HG03196 (cell line): ENCODE results near the gene CNN3.

ENCODE experiments used
- ATAC-seq: cut with Tn5 transposase; IDR thresholded peaks from one replicate; pipeline ENCODE4 v1.9.1; 2021; ENCODE audit not compliant: unreplicated experiment

Gene CNN3

DNA sequence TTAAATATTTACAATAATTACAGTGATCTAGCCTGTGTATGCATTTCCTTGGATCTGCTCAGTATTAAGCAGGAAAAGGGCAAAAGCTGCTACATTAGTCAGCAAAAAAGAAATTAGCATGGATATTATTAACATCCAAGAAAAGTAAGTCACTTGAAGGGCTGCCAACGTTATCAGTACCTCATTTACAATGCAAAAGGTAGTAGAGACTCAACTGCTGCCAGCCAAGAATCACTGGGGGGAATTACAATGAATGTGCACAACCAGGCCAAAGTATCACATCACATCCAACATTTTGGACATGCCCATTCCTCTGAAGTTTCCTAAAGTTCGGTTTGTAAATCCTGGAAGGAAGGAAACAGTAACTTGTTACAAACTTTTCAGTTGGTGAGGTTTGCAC is 1.9 kb downstream of the CNN3 start:
- ATAC-seq: no peak

DNA sequence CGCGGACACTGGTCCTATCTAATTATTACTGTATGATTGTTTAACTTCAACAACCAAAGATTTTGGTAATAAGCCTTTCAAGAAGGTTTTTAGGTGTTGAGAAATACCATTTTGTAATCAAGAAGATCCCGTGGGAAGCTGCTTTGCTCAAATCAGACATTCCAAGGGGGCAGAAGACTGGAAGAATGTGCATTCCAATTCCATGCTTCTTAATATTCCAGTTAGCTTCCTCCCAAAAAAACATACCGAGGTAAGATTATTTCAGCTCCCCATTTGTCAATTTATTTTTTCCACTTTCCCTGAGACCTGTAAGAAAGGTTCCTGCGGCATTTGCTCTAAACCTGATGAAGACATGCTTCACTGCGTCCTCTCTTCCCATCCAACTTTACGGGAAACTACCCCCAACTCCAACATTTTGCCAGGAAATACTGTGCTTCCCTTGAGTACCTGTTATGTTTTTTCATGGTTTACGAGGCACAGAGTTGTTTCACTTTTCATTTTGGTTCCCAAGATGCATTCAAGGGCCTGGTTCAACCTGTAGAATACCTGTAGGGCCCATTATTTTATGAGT is 4.1 kb downstream of the CNN3 start:
- ATAC-seq: no peak

DNA sequence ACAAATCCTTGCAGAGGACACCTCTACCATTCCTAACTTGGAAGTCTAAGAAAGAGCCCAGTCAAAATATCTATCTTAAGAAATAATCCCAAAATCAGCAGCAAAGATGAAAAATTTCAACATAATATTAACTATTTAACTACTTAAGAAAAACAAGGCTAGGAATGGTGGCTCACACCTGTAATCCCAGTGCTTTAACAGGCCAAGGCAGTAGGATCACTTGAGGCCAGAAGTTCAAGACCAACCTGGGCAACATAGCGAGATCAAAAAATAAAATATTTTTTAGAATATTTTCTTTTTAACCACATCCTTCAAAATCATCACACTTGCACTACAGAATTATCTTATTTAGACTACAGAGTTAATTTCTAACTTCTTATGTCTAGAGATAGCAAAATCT is 4.9 kb downstream of the CNN3 start:
- no peak for ATAC-seq

DNA sequence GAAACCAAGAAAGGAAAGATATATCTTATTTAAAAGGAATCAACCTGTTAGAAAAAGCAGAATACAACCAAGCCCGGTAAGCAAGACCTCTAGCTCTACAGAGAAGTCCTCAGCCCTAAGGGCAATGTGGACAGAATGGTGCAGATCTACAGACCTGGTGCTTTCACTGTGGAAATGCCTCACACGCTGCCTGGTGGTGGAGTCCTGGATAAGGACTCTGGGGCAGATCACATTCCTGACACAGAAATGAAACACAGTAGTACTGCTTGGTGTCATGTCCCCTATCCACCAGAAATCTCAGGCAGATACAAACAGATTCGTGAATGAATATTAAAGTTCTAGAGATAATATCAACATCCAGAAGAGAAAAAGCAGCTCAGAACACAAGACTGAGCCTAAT is 6.8 kb downstream of the CNN3 start:
- no peak for ATAC-seq

DNA sequence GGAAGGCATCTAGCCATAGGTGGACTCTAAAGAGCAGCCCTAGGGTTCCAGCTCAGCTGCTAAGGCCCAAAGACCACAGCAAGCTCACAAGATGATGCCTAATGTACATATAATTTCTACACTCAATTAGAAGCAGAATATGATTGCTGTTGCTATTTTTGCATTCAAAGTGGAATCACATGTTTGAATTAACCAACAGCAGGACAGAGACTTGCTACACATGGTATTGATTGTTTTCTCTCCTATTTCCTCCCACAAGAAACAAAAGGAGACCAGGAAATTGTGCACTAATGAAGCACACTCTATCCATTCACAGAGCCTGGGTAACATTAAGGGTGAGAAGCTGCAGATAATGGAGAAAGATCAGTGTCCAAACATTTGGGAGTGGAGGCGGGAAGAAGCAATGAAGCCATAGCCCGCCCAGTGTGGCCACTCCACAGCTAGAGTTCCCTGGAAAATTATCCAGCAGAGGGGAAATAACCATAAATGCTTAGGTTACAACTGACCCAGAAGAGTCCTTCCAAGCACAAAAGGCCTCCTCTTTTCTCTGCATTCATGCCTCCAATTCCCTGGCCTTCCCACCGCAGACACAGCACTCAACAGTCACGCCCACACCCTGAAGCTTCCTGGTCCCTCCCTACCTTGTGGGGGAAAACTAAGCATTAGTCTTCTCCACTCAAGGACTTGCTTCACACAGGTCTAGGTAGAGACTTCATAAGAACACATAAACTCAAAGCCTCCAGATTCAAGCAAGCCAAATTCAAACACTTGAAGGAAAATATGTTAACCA is 7.5 kb downstream of the CNN3 start:
- no peak for ATAC-seq

DNA sequence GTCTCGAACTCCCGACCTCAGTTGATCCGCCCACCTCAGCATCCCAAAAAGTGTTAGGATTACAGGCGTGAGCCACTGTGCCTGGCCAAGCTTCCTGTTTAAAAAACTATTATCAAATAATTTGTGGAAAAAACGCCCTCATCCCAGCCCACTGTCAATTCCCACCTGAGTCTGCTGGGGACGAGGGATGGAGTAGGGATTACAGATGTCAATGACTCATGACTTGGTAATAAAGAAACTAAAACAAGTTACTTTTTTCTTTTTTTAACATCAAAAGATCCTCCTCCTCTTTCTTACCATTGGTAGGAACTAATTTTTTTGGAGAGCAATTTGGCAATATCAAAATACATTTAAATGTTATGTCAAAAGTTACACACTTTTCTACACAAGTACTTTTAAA is 9.7 kb downstream of the CNN3 start:
- no peak for ATAC-seq

DNA sequence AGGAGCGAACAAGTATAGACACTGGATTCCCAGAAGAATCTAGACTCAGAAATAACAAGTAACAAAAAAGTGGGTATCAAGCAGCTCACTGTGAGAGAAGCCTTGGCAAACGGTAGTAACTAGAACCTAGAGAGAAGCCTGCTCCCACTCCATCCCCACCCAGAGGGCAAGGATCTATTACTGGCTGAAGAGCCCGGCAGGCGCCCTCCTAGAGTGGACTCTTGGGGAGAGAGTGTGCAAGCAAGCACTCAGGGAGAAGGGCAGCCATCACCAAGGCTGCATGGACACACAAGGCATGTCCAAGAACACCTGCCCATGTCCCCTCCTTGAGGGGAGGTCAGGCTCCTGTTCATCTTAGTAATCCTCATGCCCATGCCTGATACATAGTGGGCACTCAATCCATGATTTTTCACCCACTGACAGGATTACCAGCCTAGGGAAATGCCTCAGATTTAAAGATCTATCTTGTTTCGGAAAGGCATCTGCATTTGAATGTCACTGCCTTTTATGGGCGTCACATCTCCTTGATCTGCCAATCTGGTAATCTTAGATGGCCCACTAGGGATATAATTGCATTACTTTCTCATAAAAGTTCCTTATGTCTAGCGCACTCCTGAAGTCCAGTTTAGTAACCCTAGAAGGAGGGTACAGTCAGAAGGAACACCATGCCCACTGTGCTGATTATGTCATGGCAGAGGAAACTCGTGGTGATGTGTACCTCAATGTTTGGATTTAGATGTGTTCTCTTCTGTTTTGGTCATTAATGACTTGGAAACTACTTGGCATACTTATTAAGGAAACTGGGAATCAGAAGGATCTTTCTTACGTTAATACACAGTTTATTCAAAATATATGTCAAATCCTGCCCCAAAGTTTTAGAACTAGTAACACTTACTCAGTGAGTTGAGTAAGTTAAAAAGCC is 14.4 kb downstream of the CNN3 start:
- no peak for ATAC-seq

DNA sequence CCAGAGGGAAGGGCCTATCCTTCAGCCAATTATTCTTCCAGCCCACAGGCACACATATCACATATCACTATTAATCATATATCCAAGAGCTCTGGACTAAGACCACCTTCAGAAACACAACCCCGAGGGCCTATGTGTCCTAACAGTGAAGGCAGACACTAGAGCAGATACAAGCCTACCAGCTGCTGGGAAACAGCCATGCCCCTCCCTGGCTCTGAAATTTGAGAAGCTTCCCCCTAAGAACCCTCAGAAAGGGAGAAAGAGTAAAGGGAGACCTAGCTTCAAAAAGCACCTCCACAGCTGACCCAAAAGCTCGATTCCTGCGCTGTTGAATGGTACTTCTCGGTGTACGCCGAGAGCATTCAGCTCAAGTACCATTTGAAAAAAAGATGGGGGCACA is 17.4 kb downstream of the CNN3 start:
- no peak for ATAC-seq

DNA sequence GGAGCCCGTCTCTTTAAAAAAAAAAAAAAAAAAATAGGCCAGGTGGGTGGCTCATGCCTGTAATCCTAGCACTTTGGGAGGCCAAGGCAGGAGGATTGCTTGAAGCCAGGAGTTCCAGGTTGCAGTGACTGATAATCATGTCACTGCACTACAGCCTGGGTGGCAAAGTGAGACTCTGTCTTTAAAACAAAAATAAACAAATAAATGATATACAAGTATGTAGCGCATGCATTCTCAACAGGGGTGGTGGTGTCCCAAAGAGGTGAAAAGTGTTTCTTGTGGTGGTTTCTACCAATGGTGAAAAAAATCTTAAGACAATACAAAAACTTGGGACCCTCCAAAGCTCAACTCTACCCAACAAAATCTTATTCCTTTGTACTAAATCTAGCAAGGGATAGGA is 17.9 kb downstream of the CNN3 start:
- no peak for ATAC-seq

DNA sequence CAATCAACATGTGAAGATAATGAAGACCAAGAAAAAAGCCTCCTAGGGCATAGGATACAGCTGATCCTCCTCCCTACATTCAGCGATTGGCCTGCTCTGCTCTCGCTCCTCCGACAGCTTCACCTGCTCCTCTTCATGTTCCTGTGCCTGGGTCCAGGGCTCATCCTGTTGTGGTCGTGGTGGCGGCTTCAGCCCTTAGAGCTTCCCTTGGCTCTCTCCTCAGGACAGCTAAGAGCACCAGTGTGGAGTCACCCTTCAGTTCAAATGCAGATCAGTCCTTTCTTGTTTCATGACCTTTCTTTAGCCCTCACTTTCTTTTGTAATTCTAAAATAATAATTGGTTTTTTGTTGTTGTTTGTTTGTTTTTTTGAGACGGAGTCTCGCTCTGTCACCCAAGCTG is 18.7 kb downstream of the CNN3 start:
- no peak for ATAC-seq

DNA sequence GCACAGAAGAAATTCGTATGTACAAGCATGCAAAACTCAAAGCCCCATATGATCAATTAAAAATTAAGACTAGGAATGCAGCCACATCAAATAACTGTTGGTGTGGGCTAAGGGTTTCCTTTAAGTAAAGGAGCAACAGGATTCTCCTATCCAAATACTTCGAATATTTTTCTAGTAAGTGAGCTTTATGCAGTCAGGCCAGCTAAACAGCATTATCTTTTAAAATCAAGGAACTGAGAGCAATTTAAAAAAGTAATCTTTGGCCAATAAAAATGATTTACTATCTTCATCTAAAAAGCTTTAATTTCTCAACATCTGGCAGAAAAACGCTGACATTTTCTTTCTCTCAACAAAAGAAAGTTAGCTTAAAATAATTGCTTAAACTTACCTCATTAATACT is 19.8 kb downstream of the CNN3 start:
- no peak for ATAC-seq

DNA sequence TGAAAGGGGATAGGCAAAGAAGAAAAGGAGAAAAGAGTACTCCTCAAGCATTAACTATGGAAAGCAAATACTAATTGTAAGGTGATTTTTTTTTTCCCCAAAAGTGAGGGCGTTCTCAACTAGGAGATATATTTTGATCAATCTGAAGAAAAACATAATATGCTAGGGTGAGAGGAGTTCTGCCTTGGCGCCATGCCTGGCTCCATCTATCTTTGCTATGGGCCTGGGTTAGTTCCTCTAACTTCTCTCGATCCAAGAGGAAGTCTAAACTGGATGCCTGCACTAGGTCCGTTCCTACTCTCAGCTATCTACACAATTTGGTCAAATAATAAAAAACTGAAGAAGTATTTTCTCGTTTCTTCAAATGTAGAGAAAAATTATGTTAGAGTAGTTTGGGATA is 20.5 kb downstream of the CNN3 start:
- ATAC-seq: no peak

DNA sequence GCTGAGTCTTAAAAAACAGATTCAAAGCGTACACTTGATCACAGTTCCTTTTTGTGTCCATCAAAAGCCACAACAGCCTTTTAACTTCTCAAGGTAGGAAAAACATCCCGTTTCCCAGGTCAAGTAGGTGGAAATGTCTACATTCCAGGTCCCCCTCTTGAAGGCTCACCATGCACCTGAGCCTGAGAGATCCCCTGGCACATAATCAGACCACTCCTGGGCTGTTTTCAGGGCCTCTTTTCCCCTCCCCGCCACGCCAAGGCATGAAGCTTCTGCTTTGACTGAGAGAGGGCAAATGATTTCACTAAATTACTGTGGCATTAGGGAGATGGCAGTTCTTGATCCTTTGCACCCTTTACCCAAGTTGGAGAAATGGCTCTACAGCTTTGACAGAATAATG is 21.7 kb downstream of the CNN3 start:
- ATAC-seq: no peak

DNA sequence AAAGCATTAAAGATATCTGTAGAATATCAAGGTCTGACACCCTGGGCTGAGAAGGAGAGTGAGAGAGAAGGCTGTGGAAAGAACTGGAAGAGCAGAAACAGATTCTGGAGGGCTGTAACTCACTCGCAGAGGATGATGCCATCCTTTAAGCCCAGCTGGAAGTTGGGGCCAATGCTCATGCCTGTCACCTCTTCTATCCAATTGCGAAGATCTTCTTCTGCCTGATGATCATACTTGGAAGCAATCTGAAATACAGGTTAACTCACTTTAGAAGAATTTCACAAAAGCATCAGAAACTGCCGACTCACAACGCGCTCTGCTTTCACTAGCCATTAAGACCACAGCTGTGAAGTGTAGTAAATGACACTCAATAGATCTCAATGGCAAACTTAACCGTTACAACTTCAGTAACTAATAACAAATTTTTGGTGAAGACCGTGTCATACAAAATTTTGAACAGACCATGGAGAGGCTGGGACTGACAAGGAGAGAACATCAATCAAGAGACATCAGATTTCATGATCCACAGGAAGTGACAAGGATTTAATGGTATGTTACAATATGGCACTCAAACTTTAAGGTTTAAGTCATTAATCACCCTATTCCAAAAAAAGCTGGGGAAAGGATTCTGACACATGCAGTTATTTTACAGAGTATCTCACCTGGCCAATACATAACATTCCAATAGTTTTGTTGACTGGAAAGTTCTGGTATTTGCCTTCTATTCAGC is 23.5 kb downstream of the CNN3 start:
- no peak for ATAC-seq

DNA sequence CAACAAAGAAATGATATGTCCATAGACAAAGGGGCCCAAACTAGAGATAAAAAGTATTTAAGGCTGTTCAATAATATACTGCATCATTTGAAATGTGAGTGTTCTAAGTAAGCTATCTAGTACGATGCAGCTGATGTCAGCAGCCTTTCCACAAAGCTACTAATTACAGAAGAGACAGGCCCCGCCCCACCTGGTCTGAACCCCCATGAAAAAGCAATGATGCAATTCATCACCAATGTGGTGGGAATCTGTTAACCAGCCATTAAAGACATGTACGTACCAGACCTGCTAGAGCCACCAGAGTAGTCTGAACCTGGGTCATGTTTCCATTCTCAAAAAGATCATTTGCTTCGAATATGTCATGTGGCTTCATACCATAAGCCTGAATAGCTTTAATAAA is 25.1 kb downstream of the CNN3 start:
- ATAC-seq: no peak

DNA sequence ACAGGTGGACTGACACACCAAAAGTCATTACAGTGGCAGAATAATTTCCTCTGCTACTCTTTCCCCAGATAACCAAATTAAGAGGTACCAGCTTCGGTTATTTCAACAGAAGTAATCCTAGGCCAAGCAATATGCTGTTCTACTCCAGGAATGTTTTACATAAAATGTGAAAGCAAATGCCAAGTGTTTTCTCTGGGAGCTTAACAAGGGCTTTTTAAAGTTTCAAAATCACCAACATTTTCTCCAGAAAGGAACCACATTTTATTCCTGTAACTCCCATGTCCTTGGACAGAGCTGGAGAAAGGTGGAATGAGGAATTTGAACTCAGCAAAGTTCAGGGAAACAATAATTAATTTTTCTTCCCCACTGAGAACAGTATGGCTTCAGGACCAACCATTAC is 27.2 kb downstream of the CNN3 start:
- ATAC-seq: no peak

DNA sequence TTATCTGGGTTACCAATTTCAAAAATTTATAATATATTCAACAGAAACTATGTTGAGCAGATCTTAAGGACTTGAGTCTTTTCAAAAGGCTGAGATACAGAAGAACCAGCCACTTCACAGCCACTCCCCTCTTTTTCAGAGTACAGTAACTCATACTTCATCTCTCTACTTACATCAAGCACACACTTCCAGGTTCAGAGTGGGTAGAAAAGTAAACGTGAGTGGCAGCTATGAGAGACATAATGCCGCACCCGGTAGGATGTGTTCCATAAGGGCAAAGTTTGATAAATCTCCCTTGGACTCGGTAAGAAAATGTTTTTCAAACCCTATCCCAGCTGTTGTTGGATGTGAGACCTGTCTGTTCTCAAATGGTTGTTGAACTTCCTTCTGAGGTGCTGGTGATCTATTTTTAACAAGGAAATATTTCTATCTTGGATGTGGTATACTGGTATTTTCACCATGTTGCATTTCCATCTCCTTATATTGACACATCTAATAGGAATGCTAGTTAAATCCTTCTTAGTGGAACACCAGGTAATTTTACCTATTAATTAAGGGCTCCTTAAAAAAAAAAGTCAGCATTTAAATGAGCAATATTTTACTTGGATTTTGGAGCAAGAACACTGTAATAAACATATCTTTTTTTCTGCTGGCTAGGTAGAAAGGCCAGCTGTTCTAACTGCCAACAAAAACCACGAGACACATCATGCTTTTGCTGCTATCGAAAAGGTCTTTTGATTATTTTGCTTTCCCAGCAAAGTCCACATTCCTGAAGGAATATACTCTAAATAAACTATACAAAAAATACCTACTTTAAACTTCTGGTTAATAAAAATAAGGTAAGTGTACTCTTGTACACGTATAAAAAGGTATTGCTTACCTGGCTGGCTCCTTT is 28.2 kb downstream of the CNN3 start:
- ATAC-seq: no peak

DNA sequence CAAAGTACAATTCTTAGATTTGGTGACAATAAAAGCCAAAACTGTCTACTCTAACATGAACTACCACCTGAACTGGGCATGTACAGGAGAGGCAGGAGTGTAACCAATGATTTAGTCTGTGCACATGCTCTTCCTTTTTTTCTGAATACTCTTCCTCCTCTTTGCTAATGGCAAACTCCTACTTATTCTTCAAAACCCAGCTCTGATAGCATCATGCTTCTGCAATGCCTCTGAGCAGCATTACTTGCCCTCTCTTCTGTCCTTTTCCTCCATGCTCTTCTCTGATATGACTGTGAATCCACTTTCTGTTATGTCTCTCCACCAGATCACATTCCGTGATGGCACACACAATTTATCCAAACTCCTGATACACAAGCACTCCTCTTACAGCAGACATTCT is 31.4 kb downstream of the CNN3 start:
- ATAC-seq: no peak

DNA sequence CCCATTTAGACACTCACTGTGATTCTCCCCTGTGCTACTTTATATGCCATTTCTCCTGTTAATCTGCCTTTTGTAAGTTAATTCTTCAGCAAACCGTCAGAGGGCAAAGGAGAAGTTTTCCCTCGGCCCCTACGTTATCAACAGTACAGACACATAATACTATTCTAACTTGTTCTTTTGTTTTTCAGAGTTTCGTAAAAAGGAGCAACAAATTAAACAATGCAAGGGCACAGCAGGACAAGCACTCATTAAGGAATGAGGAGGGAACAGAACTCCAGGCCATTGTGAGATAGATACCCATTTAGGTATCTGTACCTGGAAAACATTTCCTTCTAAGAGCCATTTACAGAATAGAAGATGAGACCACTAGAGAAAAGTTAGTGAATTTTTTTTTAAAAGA is 32.3 kb downstream of the CNN3 start:
- ATAC-seq: no peak

DNA sequence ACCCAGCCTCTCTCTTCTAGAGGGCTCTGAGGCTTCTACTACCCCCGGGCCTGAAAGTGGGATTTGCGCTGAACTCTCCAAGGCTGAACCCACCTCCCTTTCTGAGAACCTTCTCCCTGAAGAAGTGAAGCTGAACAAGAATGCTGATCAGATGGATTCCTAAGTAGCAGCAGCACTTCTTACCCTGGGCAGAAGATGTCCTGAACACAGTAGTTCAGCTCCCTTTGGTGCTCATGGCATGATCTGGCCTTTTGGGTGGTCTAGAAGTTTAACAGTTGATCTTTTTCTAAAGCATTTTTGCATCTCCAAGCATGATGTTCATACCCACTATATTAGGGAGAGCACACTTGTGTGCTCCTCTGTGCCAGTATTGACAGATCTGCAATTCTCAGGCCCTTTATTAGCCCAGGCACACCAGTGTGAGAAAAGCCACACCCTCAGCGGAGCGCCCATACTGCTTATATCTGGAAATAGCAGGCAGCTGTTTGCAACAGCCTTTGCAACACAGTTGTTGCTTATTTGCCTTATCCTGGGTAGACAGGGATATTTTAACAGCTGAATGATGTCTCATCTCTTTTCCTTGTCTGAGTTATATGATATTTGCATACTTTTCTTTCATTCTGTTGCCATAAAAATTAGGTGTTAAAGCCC is 34.2 kb downstream of the CNN3 start:
- no peak for ATAC-seq
